Activated naive CD4-positive, alpha-beta T cell treated with anti-CD3 and anti-CD28 coated beads, Interleukin-2, amount 50 U/mL, for 24 hours (primary cell): ENCODE measurements around the gene STAM2.

Experiments
- H3K27ac Mint-ChIP-seq: one replicate; pipeline ENCODE4 v1.8.0; 2021; ENCODE audit warnings: mild to moderate bottlenecking, mixed read lengths
- H3K27me3 Mint-ChIP-seq: one replicate; pipeline ENCODE4 v1.8.0; 2021; ENCODE audit warnings: mixed read lengths
- H3K36me3 Mint-ChIP-seq: one replicate; pipeline ENCODE4 v1.8.0; 2021; ENCODE audit warnings: mixed read lengths
- H3K4me1 Mint-ChIP-seq: one replicate; pipeline ENCODE4 v1.8.0; 2021; ENCODE audit warnings: mixed read lengths
- H3K4me3 Mint-ChIP-seq: one replicate; pipeline ENCODE4 v1.8.0; 2021; ENCODE audit warnings: mild to moderate bottlenecking, mixed read lengths
- H3K9me3 Mint-ChIP-seq: one replicate; pipeline ENCODE4 v1.8.0; 2021; ENCODE audit warnings: mixed read lengths

STAM2 gene

GRCh38 chr2:152078023-152078422 lies 97.5 kb downstream of the STAM2 start:
- H3K27ac Mint-ChIP-seq = no peak overlapping the region
- H3K36me3 Mint-ChIP-seq = peaks cover 1% of the 10 kb centered on the region
- no peaks in the 10 kb centered on the region for H3K4me1 Mint-ChIP-seq
- no peaks in the 10 kb centered on the region for H3K9me3 Mint-ChIP-seq
- H3K27me3 Mint-ChIP-seq = no peaks in the 10 kb centered on the region
- H3K4me3 Mint-ChIP-seq = no peak overlapping the region

DNA sequence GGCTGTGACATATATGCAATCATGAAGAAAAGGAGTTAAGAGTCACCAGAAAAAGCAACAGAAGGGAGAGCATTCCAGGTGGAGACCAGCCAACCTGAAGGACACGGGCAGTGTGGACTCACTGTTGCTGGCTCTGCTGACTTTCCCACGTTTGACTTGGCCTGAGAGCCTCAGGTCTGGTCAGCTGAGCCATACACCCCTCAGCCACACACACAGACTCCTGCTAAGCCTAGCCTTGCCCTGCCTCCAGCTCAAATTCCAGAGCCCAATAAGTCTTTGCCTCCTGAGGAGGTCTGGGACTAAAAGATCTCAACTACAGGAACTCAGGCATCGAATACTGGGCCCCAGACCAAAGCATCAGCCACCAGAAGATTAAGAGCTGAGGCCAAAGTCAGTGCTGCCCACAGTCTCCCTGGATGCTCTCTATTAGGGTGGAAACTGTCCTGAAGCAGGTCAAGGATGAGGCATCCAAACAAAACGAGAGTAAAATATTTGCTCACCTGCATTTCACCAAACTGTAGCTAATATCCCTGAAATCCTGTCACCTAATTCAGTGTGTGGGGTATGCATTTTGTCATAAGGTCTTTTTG lies 100.0 kb downstream of the STAM2 start:
- H3K4me1 Mint-ChIP-seq = no peaks in the 10 kb centered on the region
- no peak overlapping the region for H3K27ac Mint-ChIP-seq
- H3K27me3 Mint-ChIP-seq = no peaks in the 10 kb centered on the region
- H3K9me3 Mint-ChIP-seq = no peaks in the 10 kb centered on the region
- no peak overlapping the region for H3K4me3 Mint-ChIP-seq
- peaks cover under 1% of the 10 kb centered on the region for H3K36me3 Mint-ChIP-seq

- Mint-ChIP-seq H3K27me3 (no peaks in the 10 kb centered on the region), H3K4me3 (no peak overlapping the region), H3K9me3 (no peaks in the 10 kb centered on the region), H3K27ac (no peak overlapping the region), H3K4me1 (no peaks in the 10 kb centered on the region), H3K36me3 (no peaks in the 10 kb centered on the region)
Measured at GRCh38 chr2:152072011-152072410, 103.6 kb downstream of the STAM2 start.

- Mint-ChIP-seq H3K27me3 (no peaks in the 10 kb centered on the region), H3K27ac (no peak overlapping the region), H3K9me3 (no peaks in the 10 kb centered on the region), H3K4me1 (no peaks in the 10 kb centered on the region), H3K4me3 (no peak overlapping the region), H3K36me3 (no peaks in the 10 kb centered on the region)
Measured at GRCh38 chr2:152071518-152071917, 104.0 kb downstream of the STAM2 start.

DNA sequence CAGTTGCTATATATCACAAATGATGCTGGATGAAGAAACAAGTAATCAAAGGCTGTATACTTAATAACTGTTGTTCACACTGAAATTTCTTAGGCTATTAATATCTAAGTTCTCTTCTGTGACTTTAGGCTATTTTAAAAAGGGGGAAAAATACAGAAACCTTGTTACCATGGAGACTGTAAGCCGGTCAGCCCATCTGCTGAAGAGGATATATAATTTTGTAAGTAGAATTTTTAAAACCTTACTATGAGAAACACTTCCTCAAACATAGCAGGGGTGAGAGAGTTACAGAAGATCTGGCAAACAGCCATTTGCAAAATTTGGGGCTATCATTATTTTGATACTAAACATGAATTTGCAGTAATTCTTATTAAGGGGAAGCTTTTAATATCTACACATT lies 104.5 kb downstream of the STAM2 start:
- H3K4me1 Mint-ChIP-seq = no peaks in the 10 kb centered on the region

DNA sequence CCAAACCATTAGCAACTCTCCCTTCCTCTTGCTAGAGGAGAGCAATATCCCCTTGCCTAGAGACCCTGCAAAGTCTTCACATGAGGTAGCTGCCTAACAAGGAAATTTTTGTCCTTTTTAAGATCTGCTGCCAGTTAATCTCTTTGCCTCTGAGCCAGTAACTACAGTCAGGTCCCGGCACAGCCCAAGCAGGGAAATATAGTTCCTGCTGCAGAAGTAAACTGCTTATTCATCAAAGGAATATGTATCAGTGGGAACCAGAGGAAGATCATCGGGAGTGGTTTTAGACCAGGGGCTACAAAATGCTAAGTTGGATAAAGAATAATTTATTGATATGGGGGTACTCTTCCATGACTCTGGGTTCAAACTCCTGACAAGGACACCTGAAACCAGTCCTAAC lies 107.3 kb downstream of the STAM2 start:
- H3K27me3 Mint-ChIP-seq = no peaks in the 10 kb centered on the region
- H3K36me3 Mint-ChIP-seq = no peaks in the 10 kb centered on the region
- H3K4me1 Mint-ChIP-seq = no peaks in the 10 kb centered on the region
- H3K27ac Mint-ChIP-seq = no peak overlapping the region
- no peaks in the 10 kb centered on the region for H3K9me3 Mint-ChIP-seq
- no peak overlapping the region for H3K4me3 Mint-ChIP-seq

More for the DNA sequence above, 104.5 kb downstream of the STAM2 start:
- Mint-ChIP-seq H3K27ac (no peak overlapping the region), H3K4me3 (no peak overlapping the region), H3K27me3 (no peaks in the 10 kb centered on the region), H3K36me3 (no peaks in the 10 kb centered on the region), H3K9me3 (no peaks in the 10 kb centered on the region)

DNA sequence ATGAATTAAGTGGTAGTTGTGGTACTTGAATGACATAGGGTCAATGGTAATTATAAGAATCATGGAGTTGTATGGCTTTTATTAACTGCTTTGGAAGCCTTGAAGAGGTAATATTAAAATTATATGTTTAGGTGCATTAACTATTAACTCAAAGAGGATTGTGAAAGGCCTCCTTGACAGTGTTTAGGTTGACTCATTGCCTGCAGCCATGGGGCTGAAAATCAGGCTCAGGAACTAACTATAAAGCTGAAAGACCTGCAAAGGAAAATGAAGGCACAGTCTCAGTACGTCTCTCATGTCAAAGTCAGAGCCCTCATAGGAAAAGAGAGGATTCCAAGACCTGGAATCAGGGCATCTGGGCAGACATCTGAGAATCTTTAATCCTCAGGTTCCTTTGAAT lies 107.7 kb downstream of the STAM2 start:
- Mint-ChIP-seq H3K9me3 (no peaks in the 10 kb centered on the region), H3K27me3 (no peaks in the 10 kb centered on the region), H3K36me3 (no peaks in the 10 kb centered on the region), H3K4me3 (no peak overlapping the region), H3K4me1 (no peaks in the 10 kb centered on the region), H3K27ac (no peak overlapping the region)
